ENCODE data around the gene RNU6-9.

DNA sequence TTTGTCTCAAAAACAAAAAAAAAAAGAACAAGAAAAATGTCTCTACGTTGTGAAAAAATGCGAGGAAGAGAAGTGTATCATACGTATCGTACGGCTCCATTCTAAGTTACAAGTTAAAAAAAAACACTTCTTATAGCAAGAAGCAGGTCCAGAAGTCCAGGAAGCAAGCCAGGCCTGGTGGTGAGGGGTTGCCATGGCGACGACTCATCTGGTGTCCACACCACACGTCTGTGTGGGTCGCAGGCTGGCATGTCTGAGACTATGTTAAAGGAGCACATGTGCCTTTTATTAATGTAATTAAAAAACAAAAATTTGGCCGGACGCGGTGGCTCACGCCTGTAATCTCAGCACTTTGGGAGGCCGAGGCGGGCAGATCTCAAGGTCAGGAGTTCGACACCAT is 6.2 kb upstream of the RNU6-9 start:
- TF ChIP-seq, protein P1, sequence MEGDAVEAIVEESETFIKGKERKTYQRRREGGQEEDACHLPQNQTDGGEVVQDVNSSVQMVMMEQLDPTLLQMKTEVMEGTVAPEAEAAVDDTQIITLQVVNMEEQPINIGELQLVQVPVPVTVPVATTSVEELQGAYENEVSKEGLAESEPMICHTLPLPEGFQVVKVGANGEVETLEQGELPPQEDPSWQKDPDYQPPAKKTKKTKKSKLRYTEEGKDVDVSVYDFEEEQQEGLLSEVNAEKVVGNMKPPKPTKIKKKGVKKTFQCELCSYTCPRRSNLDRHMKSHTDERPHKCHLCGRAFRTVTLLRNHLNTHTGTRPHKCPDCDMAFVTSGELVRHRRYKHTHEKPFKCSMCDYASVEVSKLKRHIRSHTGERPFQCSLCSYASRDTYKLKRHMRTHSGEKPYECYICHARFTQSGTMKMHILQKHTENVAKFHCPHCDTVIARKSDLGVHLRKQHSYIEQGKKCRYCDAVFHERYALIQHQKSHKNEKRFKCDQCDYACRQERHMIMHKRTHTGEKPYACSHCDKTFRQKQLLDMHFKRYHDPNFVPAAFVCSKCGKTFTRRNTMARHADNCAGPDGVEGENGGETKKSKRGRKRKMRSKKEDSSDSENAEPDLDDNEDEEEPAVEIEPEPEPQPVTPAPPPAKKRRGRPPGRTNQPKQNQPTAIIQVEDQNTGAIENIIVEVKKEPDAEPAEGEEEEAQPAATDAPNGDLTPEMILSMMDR (IDR thresholded peaks at IDR 0.05; ENCODE audit: low read depth, low read length, poor library complexity, severe bottlenecking), result no peak
- no peak for TF ChIP-seq EZH2phosphoT487 (IDR thresholded peaks at IDR 0.05; ENCODE audit: borderline replicate concordance, low read length)

All from DOHH2 (cell line).